ENCODE measurements around the gene HNF4A. TPM values are rescaled to one million over a fixed set of nuclear protein-coding genes. Genes with fewer than 3 reads are reported as not detected.

HNF4A gene
- polyA plus RNA-seq, 4 donors: 0.90 to 51.8 (median 40.6) TPM

GRCh38 chr20:44435630-44436335 is 80.3 kb downstream of the HNF4A start:
- DNase-seq (ENCODE audit: low read depth in 4 of 4, low spot score in 3 of 4): no peak

- no peak for DNase-seq (ENCODE audit: low read depth in 4 of 4, low spot score in 3 of 4)
Observed at GRCh38 chr20:44436393-44436792, 80.9 kb downstream of the HNF4A start.

GRCh38 chr20:44437497-44437896 is 82.0 kb downstream of the HNF4A start:
- DNase-seq (ENCODE audit: low read depth in 4 of 4, low spot score in 3 of 4): no peak

GRCh38 chr20:44438782-44439181 is 83.3 kb downstream of the HNF4A start:
- DNase-seq (ENCODE audit: low read depth in 4 of 4, low spot score in 3 of 4): no peak

- no peak for DNase-seq (ENCODE audit: low read depth in 4 of 4, low spot score in 3 of 4)
Observed at GRCh38 chr20:44439318-44439717, 83.8 kb downstream of the HNF4A start.

- no peak for DNase-seq (ENCODE audit: low read depth in 4 of 4, low spot score in 3 of 4)
Observed at GRCh38 chr20:44442298-44443070, 87.0 kb downstream of the HNF4A start.

- no peak for DNase-seq (ENCODE audit: low read depth in 4 of 4, low spot score in 3 of 4)
Observed at GRCh38 chr20:44445742-44446710, 90.5 kb downstream of the HNF4A start.

GRCh38 chr20:44447827-44448419 is 92.4 kb downstream of the HNF4A start:
- no peak for DNase-seq (ENCODE audit: low read depth in 4 of 4, low spot score in 3 of 4)

GRCh38 chr20:44448753-44449546 is 93.5 kb downstream of the HNF4A start:
- no peak for DNase-seq (ENCODE audit: low read depth in 4 of 4, low spot score in 3 of 4)

- no peak for DNase-seq (ENCODE audit: low read depth in 4 of 4, low spot score in 3 of 4)
Observed at GRCh38 chr20:44449864-44450263, 94.4 kb downstream of the HNF4A start.

GRCh38 chr20:44450281-44450889 is 94.9 kb downstream of the HNF4A start:
- no peak for DNase-seq (ENCODE audit: low read depth in 4 of 4, low spot score in 3 of 4)

GRCh38 chr20:44450903-44451450 is 95.5 kb downstream of the HNF4A start:
- no peak for DNase-seq (ENCODE audit: low read depth in 4 of 4, low spot score in 3 of 4)

GRCh38 chr20:44454306-44454963 is 98.9 kb downstream of the HNF4A start:
- no peak for DNase-seq (ENCODE audit: low read depth in 4 of 4, low spot score in 3 of 4)

- DNase-seq (ENCODE audit: low read depth in 4 of 4, low spot score in 3 of 4): no peak
Observed at GRCh38 chr20:44455126-44455525, 99.6 kb downstream of the HNF4A start.

- DNase-seq (ENCODE audit: low read depth in 4 of 4, low spot score in 3 of 4): no peak
Observed at GRCh38 chr20:44456611-44457010, 101.1 kb downstream of the HNF4A start.

GRCh38 chr20:44457016-44457415 is 101.5 kb downstream of the HNF4A start:
- DNase-seq (ENCODE audit: low read depth in 4 of 4, low spot score in 3 of 4): no peak

- no peak for DNase-seq (ENCODE audit: low read depth in 4 of 4, low spot score in 3 of 4)
Observed at GRCh38 chr20:44459271-44459670, 103.8 kb downstream of the HNF4A start.

GRCh38 chr20:44460795-44461141 is 105.3 kb downstream of the HNF4A start:
- DNase-seq (ENCODE audit: low read depth in 4 of 4, low spot score in 3 of 4): no peak
